ENCODE results near the gene FAM110D.

The FAM110D gene

DNA sequence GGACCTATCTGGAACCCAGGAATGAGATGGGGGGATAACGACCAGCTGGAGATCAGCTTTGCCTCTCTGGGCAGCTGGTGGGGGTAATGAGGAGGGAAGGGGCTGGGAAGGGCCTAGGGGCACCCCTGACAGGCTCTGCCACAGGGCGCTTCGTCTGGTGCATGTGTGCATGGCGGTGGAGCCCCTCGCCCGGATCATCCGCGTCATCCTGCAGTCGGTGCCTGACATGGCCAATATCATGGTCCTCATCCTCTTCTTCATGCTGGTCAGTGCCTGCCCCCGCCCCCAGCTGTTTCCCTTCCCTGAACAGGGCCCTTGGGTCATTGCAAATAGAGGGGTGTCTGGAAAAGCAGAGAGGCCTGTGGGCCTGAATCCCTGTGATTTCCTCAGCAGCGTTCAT lies 38.9 kb downstream of the FAM110D start:
- TF ChIP-seq, protein P1, sequence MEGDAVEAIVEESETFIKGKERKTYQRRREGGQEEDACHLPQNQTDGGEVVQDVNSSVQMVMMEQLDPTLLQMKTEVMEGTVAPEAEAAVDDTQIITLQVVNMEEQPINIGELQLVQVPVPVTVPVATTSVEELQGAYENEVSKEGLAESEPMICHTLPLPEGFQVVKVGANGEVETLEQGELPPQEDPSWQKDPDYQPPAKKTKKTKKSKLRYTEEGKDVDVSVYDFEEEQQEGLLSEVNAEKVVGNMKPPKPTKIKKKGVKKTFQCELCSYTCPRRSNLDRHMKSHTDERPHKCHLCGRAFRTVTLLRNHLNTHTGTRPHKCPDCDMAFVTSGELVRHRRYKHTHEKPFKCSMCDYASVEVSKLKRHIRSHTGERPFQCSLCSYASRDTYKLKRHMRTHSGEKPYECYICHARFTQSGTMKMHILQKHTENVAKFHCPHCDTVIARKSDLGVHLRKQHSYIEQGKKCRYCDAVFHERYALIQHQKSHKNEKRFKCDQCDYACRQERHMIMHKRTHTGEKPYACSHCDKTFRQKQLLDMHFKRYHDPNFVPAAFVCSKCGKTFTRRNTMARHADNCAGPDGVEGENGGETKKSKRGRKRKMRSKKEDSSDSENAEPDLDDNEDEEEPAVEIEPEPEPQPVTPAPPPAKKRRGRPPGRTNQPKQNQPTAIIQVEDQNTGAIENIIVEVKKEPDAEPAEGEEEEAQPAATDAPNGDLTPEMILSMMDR (IDR thresholded peaks at IDR 0.05; ENCODE audit: extremely low read depth, insufficient read depth, missing control alignments), result no peak
- in situ Hi-C loops (cut with MboI; ENCODE audit: low pct_unique_long_range_greater_than_20kb, low sequenced_read_pairs, unreplicated experiment), result no loop called here
- no peak for DNase-seq (ENCODE audit: low spot score)

DNA sequence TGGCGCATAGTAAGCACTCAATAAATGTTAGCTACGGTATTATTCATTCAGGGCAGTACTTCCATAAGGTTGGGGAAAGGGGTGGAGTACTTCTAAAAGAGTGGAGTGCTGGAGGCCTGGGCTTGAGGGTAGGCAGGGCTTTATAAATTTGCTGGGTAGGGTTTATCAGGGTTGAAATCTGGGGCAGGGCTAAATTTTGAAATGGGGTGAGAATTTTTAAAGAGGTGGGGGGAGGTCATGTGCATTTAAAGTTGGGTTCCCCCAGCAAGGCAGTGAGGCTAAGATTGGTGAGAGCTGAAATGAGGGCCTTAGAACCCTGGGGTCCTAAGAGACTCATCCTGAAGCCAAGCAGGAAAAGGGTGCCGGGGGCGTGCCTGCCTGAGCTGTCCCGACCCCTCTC lies 41.5 kb downstream of the FAM110D start:
- TF ChIP-seq, protein P1 (IDR thresholded peaks at IDR 0.05; ENCODE audit: extremely low read depth, insufficient read depth, missing control alignments), result no peak
- in situ Hi-C loops (cut with MboI; ENCODE audit: low pct_unique_long_range_greater_than_20kb, low sequenced_read_pairs, unreplicated experiment), result no loop called here

DNA sequence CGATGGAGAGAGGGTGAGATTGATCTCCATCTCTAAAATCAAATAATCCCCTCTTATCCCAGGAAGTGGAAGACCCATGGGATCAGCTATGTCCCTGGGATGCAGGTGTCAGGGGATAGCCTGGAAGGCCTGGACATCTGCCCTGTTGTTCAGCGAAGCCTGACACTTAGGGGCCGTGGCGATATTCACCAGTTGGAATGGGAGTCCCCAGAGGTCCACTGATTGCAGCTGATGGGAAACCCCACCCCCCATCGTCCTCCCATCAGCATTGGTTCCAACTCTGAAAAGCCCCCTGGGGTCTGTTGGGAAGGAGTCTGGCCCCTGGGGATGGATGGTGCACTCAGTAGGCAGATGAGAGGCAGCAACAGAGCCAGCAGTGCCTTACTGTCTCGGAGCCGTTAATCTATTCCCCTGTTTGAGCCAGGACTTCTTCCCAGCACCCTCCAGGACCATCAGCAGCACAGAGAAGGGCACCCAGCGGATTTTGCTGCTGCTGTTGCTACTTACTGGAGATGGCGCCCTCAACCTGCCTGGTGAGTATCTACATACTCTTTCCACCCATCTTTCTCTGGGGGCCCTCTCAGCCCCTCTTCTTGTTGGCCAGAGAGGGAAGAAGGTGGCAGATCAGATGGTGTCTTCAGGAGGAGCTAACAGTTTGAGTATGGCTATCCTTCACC lies 44.9 kb downstream of the FAM110D start:
- no peak for DNase-seq (ENCODE audit: low spot score)
- in situ Hi-C loops (cut with MboI; ENCODE audit: low pct_unique_long_range_greater_than_20kb, low sequenced_read_pairs, unreplicated experiment), result no loop called here

More for the DNA sequence above, 41.5 kb downstream of the FAM110D start:
- no peak for DNase-seq (ENCODE audit: low spot score)

DNA sequence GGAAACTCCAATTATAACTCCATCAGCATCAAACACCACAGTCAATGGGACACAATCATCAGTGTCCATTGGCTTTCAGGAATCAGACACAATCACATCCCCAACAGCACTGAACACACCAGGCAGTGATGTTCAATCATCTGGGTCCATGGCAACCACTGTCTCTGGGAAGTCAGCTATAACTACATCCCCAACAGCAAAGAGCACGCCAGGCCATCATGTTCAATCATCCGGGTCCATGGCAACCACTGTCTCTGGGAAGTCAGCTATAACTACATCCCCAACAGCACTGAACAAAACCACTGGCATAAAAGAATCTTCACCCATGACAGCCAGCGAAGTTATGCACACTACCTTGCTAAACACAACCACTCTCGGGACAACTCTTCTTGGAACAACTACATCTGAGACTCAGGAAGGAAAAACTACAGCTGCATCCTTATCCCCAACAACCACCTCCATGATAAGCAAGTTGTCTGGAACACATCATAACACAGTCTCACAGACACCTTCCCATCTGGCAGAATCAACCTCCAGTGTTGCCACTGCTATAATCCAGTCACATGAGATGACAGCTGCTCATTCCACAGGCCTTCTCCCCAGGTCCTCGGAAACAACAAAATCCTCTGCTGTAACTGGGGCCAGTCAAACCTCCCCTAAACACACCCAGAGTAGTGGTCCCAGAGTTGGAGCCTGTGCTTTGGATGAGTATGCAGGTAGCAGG lies 51.4 kb downstream of the FAM110D start:
- in situ Hi-C loops (cut with MboI; ENCODE audit: low pct_unique_long_range_greater_than_20kb, low sequenced_read_pairs, unreplicated experiment), result no loop called here
- TF ChIP-seq, protein P1 (IDR thresholded peaks at IDR 0.05; ENCODE audit: extremely low read depth, insufficient read depth, missing control alignments), result no peak
- no peak for DNase-seq (ENCODE audit: low spot score)

More for the DNA sequence above, 44.9 kb downstream of the FAM110D start:
- TF ChIP-seq, protein P1 (IDR thresholded peaks at IDR 0.05; ENCODE audit: extremely low read depth, insufficient read depth, missing control alignments), result peak; percentile 4

DNA sequence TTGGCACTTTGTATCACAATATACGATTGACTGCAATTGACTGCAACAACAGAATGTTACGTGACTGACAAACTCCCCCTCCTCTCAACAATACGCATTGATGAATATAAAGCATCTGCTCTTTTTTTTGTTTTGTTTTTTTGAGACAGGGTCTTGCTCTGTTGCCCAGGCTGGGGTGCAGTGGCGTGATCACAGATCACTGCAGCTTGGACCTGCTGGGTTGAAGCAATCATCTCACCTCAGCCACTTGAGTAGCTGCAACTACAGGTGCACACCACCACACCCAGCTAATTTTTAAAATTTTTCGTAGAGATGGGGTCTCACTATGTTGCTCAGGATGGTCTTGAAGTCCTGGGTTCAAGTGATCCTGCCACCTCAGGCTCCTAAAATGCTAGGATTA lies 53.8 kb downstream of the FAM110D start:
- TF ChIP-seq, protein P1 (IDR thresholded peaks at IDR 0.05; ENCODE audit: extremely low read depth, insufficient read depth, missing control alignments), result no peak
- no peak for DNase-seq (ENCODE audit: low spot score)
- in situ Hi-C loops (cut with MboI; ENCODE audit: low pct_unique_long_range_greater_than_20kb, low sequenced_read_pairs, unreplicated experiment), result no loop called here

DNA sequence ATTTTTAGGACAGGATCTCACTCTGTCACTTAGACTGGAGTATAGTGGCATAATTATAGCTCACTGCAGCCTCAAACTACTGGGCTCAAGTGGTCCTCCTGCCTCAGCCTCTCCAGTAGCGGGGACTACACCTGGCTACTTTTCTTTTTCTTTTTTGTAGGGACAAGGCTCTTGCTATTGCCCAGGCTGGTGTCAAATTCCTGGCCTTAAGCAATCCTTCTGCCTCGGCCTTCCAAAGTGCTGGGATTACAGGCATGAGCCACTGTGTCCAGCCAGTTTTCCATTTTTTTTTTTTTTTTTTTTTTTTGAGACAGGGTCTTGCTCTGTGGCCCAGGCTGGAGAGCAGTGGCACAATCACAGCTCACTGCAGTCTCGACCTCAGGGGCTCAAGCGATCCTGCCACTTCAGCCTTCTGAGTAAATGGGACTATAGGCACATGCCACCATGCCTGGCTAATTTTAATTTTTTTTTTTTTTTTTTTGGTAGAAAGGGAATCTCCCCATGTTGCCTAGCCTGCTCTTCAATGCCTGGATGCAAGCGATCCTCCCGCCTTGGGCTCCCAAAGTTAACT lies 54.5 kb downstream of the FAM110D start:
- DNase-seq (ENCODE audit: low spot score), result no peak
- TF ChIP-seq, protein P1 (IDR thresholded peaks at IDR 0.05; ENCODE audit: extremely low read depth, insufficient read depth, missing control alignments), result no peak

More for the DNA sequence above, 54.5 kb downstream of the FAM110D start:
- in situ Hi-C loops (cut with MboI; ENCODE audit: low pct_unique_long_range_greater_than_20kb, low sequenced_read_pairs, unreplicated experiment), result no loop called here
